Stimulated activated CD8-positive, alpha-beta memory T cell treated with anti-CD3 and anti-CD28 coated beads, Interleukin-15, amount 100 ng/mL, for 1 hour (primary cell): Measurements from ENCODE around the gene PIP4K2C.

Experiments used
- DNase-seq: peaks from one replicate; pipeline ENCODE4 v3.0.0-alpha.2; 2020; ENCODE audit warnings: low read depth

Gene PIP4K2C

GRCh38 chr12:57621497-57622292 lies 30.7 kb downstream of the PIP4K2C start:
- DNase-seq, result no peak

DNA sequence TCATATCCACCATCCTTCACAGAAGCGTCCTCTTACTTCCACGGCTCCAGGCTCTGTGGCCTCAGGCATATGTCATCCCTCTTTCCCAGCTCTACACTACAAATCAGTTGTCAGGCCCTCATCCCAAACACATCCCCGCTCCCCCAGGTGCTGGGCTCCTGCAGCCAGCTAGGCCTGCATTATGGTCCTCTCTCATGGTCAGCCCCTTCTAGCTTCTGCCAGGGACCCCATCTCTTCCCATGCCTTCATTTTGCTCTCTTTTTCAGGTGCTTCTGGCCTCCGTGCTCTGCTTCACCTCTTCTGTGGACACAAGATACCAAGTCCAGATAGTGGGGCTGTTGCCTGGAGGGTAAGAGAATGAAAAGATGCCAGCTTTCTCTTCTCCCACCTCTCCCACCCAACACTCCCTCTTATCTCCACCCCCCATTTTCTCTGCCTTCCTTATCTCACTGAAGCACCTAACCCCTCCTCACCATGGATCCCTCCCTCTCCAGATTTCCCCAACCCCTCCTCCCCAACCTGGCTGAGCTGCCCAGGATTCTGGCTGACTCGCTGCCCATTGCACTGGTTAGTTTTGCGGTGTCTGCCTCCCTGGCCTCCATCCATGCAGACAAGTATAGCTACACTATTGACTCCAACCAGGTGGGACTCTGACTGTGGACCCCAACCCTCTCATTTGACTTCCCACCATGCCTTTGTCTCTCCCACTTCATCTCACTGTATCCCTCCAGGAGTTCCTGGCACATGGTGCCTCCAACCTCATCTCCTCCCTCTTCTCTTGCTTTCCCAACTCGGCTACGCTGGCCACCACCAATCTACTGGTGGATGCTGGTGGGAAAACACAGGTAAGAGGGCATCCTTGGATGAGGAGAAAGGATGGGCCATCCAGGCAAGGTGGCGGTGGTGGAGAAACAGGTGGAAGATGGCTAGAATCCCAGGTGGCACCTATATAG lies 31.6 kb downstream of the PIP4K2C start:
- no peak for DNase-seq

DNA sequence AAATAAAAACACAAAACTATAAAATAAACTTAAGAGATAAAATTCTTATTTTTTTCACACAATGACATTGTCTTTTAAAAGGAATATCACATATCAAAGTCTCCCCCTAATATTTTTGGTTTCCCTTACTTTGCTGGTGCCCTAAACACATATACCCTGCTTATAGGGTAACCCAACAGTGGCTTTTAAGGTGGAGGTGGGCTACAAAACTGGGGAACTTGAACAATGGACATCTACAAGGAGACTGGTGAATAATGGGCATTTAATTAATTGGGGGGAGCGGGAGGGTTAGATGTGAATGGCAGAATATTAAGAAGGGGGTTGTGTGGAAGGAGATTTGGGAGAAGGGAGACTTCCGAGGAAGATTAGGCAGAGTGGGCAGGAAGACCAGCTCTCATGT lies 32.4 kb downstream of the PIP4K2C start:
- no peak for DNase-seq

DNA sequence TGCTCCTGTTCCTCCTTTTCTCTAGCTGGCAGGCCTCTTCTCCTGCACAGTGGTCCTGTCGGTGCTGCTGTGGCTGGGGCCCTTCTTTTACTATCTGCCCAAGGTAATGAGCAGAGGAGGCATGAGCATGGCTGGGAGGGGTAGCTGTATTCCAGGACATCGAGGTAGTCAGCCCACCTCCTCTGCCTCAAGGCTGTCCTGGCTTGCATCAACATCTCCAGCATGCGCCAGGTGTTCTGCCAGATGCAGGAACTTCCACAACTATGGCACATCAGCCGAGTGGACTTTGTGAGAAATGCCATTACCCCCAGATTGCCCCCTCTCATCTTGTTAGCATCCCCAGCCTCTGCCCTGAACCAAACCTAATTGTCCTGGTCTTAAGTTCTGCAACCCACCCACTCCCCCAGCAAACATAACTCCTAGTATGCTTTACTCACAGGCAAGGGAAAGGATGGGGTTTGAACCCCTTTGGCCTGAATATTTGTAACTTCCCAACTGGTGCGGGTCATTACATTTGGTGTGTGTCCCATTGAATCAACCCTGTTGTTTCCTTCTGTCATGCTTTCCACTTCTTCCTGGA lies 32.9 kb downstream of the PIP4K2C start:
- DNase-seq, result no peak

- DNase-seq, result no peak
Observed at GRCh38 chr12:57624441-57625220, 33.6 kb downstream of the PIP4K2C start.

GRCh38 chr12:57625261-57626032 lies 34.5 kb downstream of the PIP4K2C start:
- DNase-seq, result no peak

DNA sequence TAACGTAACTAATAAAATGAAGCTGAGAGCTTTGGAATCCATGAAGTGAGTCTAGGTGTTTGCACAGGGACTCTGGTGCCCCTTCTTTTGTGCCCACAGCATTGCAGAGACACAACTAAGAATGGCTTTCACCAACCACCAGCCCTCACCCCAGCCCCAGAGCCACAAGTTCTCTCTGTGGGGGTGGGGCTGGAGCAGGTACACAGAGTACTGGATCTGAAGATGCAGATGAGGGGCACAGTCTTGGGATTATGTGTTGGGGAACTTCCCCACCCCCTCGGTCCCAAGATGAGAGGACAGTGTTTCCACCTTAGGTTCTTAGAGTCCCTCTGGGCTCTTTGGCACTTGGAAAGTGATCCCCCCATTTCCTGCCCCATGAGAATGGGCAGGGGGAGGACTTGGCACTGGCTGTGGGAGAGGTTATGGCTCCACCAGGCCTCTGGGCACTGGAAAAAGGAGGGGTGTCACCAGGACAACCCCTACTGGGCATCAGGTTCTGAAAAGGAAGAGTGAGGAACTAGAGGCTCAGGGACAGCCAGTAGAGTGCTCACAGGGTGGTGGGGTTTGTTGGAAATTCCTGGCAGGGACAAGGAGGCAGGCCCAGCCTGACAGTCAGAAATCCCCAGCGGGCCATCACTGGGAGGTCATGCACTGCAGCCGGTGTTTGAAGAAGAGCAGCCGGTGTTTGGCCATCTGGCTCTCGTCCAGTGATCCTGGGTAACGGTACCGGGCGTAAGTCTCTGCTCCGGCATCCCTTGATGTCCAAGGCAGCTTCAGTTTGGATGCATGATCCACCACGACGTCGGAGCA lies 35.3 kb downstream of the PIP4K2C start:
- no peak for DNase-seq

GRCh38 chr12:57626921-57627445 lies 36.0 kb downstream of the PIP4K2C start:
- no peak for DNase-seq

- DNase-seq, result no peak
Observed at GRCh38 chr12:57627501-57628279, 36.7 kb downstream of the PIP4K2C start.

DNA sequence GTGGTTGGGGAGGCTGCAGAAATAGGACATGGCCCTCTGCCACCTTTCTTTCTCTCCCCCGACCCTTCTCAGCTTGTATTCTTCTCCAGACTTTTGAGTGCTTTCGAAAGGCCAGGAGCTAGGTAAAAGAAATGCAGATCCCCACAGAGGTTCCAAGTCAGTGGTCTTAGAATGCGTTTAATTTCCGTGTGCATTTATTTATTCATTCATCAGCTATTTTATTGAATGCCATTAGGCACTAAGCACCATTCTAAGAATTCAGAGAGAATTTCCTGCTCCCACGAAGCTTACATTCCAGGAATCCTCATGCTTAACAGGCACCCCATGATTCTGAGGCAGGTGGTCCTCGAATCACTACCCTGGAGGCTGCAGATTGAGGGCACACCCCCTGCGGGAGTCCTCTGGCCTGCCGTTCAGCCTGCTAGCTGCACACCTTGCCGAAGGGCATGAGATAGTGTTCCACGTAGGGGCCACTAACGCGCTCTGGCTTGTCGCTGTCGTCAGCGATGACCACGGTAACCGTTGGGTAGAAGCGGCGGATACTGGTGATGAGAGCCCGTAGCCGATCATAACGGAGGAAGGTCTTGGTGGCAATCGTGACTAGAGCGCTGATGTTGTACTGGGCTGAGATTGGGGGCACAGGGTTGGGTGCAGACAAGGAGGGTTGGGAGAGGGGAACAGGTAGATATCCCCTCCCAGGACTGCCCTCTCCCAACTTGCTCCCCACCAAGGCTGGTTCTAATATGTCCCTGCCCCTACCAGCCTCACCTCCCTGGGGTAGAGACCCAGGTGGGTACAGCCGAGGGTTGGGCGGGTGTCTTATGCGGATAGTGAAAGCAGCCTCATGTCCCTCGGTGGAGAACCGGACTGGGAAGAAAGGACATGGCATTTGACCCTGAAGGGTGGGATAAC lies 37.5 kb downstream of the PIP4K2C start:
- DNase-seq, result no peak

DNA sequence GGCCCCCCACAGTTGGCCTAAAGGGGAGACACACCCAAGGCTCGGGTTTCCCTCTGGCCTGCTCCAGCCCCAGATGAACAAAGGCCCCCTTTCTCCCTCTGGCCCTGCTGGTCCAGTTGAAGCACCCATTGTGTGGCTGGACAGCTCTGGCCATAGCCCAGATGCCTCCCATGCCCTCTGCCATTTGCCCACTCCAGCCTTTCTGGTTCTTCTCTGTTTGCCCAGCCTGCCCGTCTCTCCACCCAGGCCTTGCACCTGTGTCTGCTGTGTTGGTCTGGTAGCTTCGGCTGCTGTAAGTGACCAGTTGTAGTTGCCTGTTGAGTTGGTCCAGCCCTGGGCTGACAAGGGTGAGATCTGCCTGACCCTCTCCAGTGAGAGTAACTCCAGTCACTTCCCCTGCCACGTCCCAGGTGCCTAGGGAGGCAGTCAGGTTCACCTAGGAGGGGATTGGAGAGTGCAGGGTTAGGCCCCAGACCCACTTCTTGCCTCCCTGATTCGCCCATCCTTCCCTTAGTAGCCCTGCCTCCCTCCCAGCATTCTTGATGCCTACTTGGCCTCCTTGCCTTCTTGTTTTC lies 39.0 kb downstream of the PIP4K2C start:
- no peak for DNase-seq

GRCh38 chr12:57630891-57631433 lies 40.0 kb downstream of the PIP4K2C start:
- no peak for DNase-seq

- no peak for DNase-seq
Observed at GRCh38 chr12:57631566-57632072, 40.6 kb downstream of the PIP4K2C start.

- DNase-seq, result no peak
Observed at GRCh38 chr12:57632073-57632957, 41.3 kb downstream of the PIP4K2C start.

DNA sequence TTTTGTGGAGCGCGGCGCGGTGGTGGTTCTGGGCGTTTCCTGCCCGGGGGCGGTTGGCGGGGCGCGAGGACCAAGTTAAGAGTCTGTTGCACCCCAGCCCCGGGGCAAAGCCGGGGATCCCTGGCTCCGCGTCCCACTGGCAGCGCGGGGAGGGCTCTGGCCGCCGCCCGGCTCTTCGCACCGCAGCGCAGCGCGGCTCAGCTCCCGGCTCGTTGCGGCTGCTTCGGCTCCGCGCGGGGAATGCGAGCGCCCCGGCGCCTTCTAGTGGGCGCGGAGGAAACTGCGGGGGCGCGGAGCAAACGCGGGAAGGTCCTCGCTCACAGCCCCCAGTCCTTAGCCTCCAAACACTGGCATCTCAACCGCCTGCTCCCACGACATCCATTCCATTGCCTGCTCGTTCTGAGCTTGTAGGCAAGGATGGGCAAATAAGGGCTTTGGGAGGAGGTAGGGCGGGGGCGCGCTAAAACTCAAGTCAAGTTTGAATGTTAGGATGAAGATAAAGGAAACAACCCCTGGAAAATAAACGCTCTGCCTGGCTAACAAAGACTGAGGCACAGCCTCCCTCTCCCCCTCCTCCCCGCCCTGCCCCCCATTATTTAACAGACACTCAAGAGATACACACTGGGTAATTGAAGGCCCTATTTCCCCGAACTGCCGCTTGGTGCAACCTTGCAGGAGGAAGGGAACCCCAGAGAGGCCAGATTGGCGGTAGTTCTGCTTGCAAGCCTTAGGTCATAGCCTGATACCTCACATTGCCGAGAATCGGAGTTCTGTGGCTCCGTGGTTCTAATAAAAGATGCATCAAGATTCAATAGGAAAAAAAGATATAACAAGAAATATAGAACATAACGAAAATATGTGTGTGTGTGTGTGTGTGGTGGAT lies 42.2 kb downstream of the PIP4K2C start, which contains the start of gene B4GALNT1:
Gene B4GALNT1, minus strand, starts transcription at position 244 of the 883 bp plus-strand sequence. CDS start 1,069 bp downstream, outside the sequence.
- no peak for DNase-seq
